ENCODE measurements around the gene PRKAG3. TPM values are rescaled to one million over a fixed set of nuclear protein-coding genes. Genes with fewer than 3 reads are reported as not detected.

PRKAG3 gene
- total and polyA plus RNA-seq, 2 donors (not counting 1 experiment from before 2014, with no cell fraction given), result not detected

- no peak overlapping the region for H3K27ac Mint-ChIP-seq
Observed at GRCh38 chr2:218830526-218831306, 887 bp downstream of the PRKAG3 start.

More at GRCh38 chr2:218830526-218831306, 887 bp downstream of the PRKAG3 start:
- Mint-ChIP-seq H3K27me3 (peaks cover 45% of the 10 kb centered on the region), H3K4me3 (no peak overlapping the region), H3K9me3 (ENCODE audit: insufficient read depth) (no peaks in the 10 kb centered on the region), H3K4me1 (no peaks in the 10 kb centered on the region)
- Histone ChIP-seq H3K4me1 (ENCODE audit: control insufficient read depth in 2 of 2, insufficient read depth in 2 of 2, low read length in 2 of 2) (no peaks in the 10 kb centered on the region), H4K20me1 (ENCODE audit: control insufficient read depth, insufficient read depth, low read length, poor library complexity, severe bottlenecking) (no peaks in the 10 kb centered on the region), H3K79me2 (ENCODE audit: control insufficient read depth, insufficient read depth, low read length) (no peaks in the 10 kb centered on the region), H3K9ac (ENCODE audit: low read length) (no peak overlapping the region), H3K4me2 (replicated peaks; ENCODE audit: low read depth, low read length, poor library complexity, severe bottlenecking) (no peak overlapping the region), H3K9me3 (ENCODE audit: control extremely low read depth in 1 of 3, control insufficient read depth in 2 of 3, insufficient read depth in 1 of 3, low read length in 2 of 3) (no peaks in the 10 kb centered on the region), H2AFZ (ENCODE audit: insufficient read depth, low read depth, low read length, poor library complexity, severe bottlenecking) (no peak overlapping the region), H3K27me3 (replicated peaks in 1 of 4; ENCODE audit: control extremely low read depth in 1 of 4, control insufficient read depth in 3 of 4, insufficient read depth in 4 of 4, low read length in 3 of 4) (peaks cover 0 to 22% (median 7%) of the 10 kb centered on the region in 4 experiments), H3K4me3 (ENCODE audit: control extremely low read depth in 1 of 5, extremely low read depth in 1 of 5, insufficient read depth in 1 of 5, low read depth in 2 of 5, low read length in 4 of 5) (no peak overlapping the region), H3K36me3 (replicated peaks in 1 of 2; ENCODE audit: control extremely low read depth in 1 of 2, control insufficient read depth in 1 of 2, extremely low read depth in 1 of 2, insufficient read depth in 2 of 2, low read length in 1 of 2) (no peaks in the 10 kb centered on the region), H3K27ac (ENCODE audit: low read length in 2 of 2) (no peak overlapping the region)
- ATAC-seq (ENCODE audit: low read depth) (no peak), DNase-seq (no peak)
- WGBS (ENCODE audit: insufficient coverage), result 100% methylated on average over 2 of the region's 3 CpGs
- TF ChIP-seq, protein P1, sequence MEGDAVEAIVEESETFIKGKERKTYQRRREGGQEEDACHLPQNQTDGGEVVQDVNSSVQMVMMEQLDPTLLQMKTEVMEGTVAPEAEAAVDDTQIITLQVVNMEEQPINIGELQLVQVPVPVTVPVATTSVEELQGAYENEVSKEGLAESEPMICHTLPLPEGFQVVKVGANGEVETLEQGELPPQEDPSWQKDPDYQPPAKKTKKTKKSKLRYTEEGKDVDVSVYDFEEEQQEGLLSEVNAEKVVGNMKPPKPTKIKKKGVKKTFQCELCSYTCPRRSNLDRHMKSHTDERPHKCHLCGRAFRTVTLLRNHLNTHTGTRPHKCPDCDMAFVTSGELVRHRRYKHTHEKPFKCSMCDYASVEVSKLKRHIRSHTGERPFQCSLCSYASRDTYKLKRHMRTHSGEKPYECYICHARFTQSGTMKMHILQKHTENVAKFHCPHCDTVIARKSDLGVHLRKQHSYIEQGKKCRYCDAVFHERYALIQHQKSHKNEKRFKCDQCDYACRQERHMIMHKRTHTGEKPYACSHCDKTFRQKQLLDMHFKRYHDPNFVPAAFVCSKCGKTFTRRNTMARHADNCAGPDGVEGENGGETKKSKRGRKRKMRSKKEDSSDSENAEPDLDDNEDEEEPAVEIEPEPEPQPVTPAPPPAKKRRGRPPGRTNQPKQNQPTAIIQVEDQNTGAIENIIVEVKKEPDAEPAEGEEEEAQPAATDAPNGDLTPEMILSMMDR (IDR thresholded peaks at IDR 0.05), result no peak
- no peak for TF ChIP-seq EZH2 (IDR thresholded peaks at IDR 0.05; ENCODE audit: borderline replicate concordance, insufficient read depth, low read depth, low read length, poor library complexity, severe bottlenecking)
- ChIA-PET CTCF (interaction anchor here (1.6 kb wide), 1 partner anchor 149 kb away, joined by 3 read pairs; no protein-coding TSS in a partner anchor), POLR2A (no interaction called here)
- intact Hi-C loops (cut with micrococcal nuclease), result no loop called here

Data from B cell (primary cell).